Ishikawa (cell line): ENCODE measurements around the gene SMCHD1.

Source experiments
- CEBPB ChIP-seq: IDR thresholded peaks from 2 replicates; pipeline ENCODE4 v1.6.1; 2012
- EP300 ChIP-seq: IDR thresholded peaks from 2 replicates; pipeline ENCODE4 v1.6.1; 2012; ENCODE audit warnings: borderline replicate concordance
- FOXM1 ChIP-seq: IDR thresholded peaks from 2 replicates; pipeline ENCODE4 v1.6.1; 2012; ENCODE audit warnings: low read depth, borderline replicate concordance
- REST ChIP-seq: IDR thresholded peaks from 2 replicates; pipeline ENCODE4 v1.6.1; 2012; ENCODE audit warnings: low read depth, mild to moderate bottlenecking
- TAF1 ChIP-seq: IDR thresholded peaks from 2 replicates; pipeline ENCODE4 v1.6.1; 2012; ENCODE audit warnings: low read depth, mild to moderate bottlenecking
- TCF12 ChIP-seq: IDR thresholded peaks from 2 replicates; pipeline ENCODE4 v1.6.1; 2012; ENCODE audit warnings: low read depth
- USF1 ChIP-seq: IDR thresholded peaks from 2 replicates; pipeline ENCODE4 v1.6.1; 2012
- YY1 ChIP-seq: IDR thresholded peaks from 2 replicates; pipeline ENCODE4 v1.6.1; 2012; ENCODE audit warnings: low read depth
- ZBTB7A ChIP-seq: IDR thresholded peaks from 2 replicates; pipeline ENCODE4 v1.6.1; 2012; ENCODE audit warnings: low read depth

- TF ChIP-seq REST (no peak), TCF12 (no peak), FOXM1 (no peak), USF1 (no peak), YY1 (no peak), ZBTB7A (no peak), EP300 (no peak), TAF1 (no peak), CEBPB (no peak)
Observed at GRCh38 chr18:2715990-2716389, 60.5 kb downstream of the SMCHD1 start.
